Trophoblast cell (in vitro differentiated cells and primary cell): ENCODE results near the gene STEAP1. TPM values are rescaled to one million over a fixed set of nuclear protein-coding genes. Genes with fewer than 3 reads are reported as not detected.
"Not testable (repeated sequence)": the region's sequence is repeated elsewhere in the genome, so short reads cannot be mapped to it uniquely, and the experiment has no call there.

Source experiments
- DNase-seq, 2 donors: peaks; one replicate each; pipeline ENCODE4 v3.0.0-alpha.2; 2016
- H2AFZ ChIP-seq: 2 replicates; pipeline ENCODE4 v1.6.1; 2013; ENCODE audit warnings: low read length, moderate library complexity, mild to moderate bottlenecking; ENCODE audit not compliant: insufficient read depth, poor library complexity
- H2AK5ac ChIP-seq: 2 replicates; pipeline ENCODE4 v1.6.1; 2013; ENCODE audit warnings: mild to moderate bottlenecking, low read length
- H2BK120ac ChIP-seq: 2 replicates; pipeline ENCODE4 v1.6.1; 2013; ENCODE audit warnings: low read length, mild to moderate bottlenecking, moderate library complexity; ENCODE audit not compliant: insufficient read depth, poor library complexity
- H2BK12ac ChIP-seq: 2 replicates; pipeline ENCODE4 v1.6.1; 2013; ENCODE audit warnings: mild to moderate bottlenecking, low read length, moderate library complexity
- H2BK5ac ChIP-seq: 2 replicates; pipeline ENCODE4 v1.6.1; 2013; ENCODE audit warnings: low read length, low read depth, moderate library complexity, mild to moderate bottlenecking; ENCODE audit not compliant: poor library complexity
- H3K14ac ChIP-seq: 2 replicates; pipeline ENCODE4 v1.6.1; 2013; ENCODE audit warnings: mild to moderate bottlenecking, low read length
- H3K18ac ChIP-seq: 2 replicates; pipeline ENCODE4 v1.6.1; 2013; ENCODE audit warnings: mild to moderate bottlenecking, low read length
- H3K23ac ChIP-seq: 2 replicates; pipeline ENCODE4 v1.6.1; 2013; ENCODE audit warnings: low read length
- H3K27ac ChIP-seq: 2 replicates; pipeline ENCODE4 v1.5.1; 2013; ENCODE audit warnings: low read depth, mild to moderate bottlenecking, inconsistent platforms, low read length, moderate library complexity
- H3K27me3 ChIP-seq: 2 replicates; pipeline ENCODE4 v1.6.1; 2013; ENCODE audit warnings: inconsistent platforms, mild to moderate bottlenecking, low read length, moderate library complexity; ENCODE audit not compliant: insufficient read depth
- H3K36me3 ChIP-seq, 2 experiments: 1 replicate in 1 of 2; 2 replicates in 1 of 2; pipeline ENCODE4 v1.6.1; 2013; ENCODE audit warnings: low read length in 2 of 2, mild to moderate bottlenecking in 2 of 2, moderate library complexity in 1 of 2; ENCODE audit not compliant: insufficient read depth in 2 of 2, control insufficient read depth in 1 of 2
- H3K4ac ChIP-seq: 2 replicates; pipeline ENCODE4 v1.6.1; 2013; ENCODE audit warnings: low read depth, mild to moderate bottlenecking, low read length, moderate library complexity
- H3K4me1 ChIP-seq, 2 experiments: 1 replicate in 1 of 2; 2 replicates in 1 of 2; pipeline ENCODE4 v1.6.1; 2013; ENCODE audit warnings: low read length in 2 of 2, mild to moderate bottlenecking in 2 of 2, moderate library complexity in 1 of 2; ENCODE audit not compliant: insufficient read depth in 2 of 2, control insufficient read depth in 1 of 2
- H3K4me2 ChIP-seq: 2 replicates; pipeline ENCODE4 v1.6.1; 2013; ENCODE audit warnings: inconsistent platforms, mild to moderate bottlenecking, low read length, moderate library complexity
- H3K4me3 ChIP-seq: 2 replicates; pipeline ENCODE4 v1.5.1; 2013; ENCODE audit warnings: mild to moderate bottlenecking, low read depth, low read length, inconsistent platforms
- H3K79me1 ChIP-seq: one replicate; pipeline ENCODE4 v1.6.1; 2013; ENCODE audit warnings: low read length
- H3K79me2 ChIP-seq: 2 replicates; pipeline ENCODE4 v1.6.1; 2013; ENCODE audit warnings: low read length, mild to moderate bottlenecking; ENCODE audit not compliant: control insufficient read depth, insufficient read depth, poor library complexity
- H3K9ac ChIP-seq: 2 replicates; pipeline ENCODE4 v1.6.1; 2013; ENCODE audit warnings: mild to moderate bottlenecking, low read length
- H3K9me3 ChIP-seq: 2 replicates; pipeline ENCODE4 v1.6.1; 2013; ENCODE audit warnings: low read depth, mild to moderate bottlenecking, control low read depth, inconsistent platforms, low read length; ENCODE audit not compliant: insufficient read depth
- H4K12ac ChIP-seq: 2 replicates; pipeline ENCODE4 v1.6.1; 2013; ENCODE audit warnings: low read depth, mild to moderate bottlenecking, low read length, moderate library complexity
- H4K8ac ChIP-seq: 2 replicates; pipeline ENCODE4 v1.6.1; 2013; ENCODE audit warnings: low read depth, mild to moderate bottlenecking, low read length, moderate library complexity
- H4K91ac ChIP-seq: one replicate; pipeline ENCODE4 v1.6.1; 2013; ENCODE audit warnings: low read depth, mild to moderate bottlenecking, low read length, moderate library complexity
- WGBS: extraction: QIAGEN DNeasy Blood & Tissue Kit; methylation state at CpG from one replicate; pipeline ENCODE4 v1.1.7; 2013; ENCODE audit warnings: missing lambda C conversion rate; ENCODE audit not compliant: insufficient read length, insufficient coverage; ENCODE audit errors: extremely low coverage; 5-methylcytosine and 5-hydroxymethylcytosine counted together
- polyA plus RNA-seq: library from polyadenylated mRNA; stranded (reverse); fragments of 200-250 nt; gene quantifications from 2 replicates; pipeline ENCODE4 v1.2.3, GENCODE V29; 2013

The STEAP1 gene
- 0.42 and 0.47 TPM in 2 replicates for polyA plus RNA-seq

- H3K79me1 ChIP-seq, H3K9me3 ChIP-seq, H4K12ac ChIP-seq, H2AK5ac ChIP-seq, H3K18ac ChIP-seq, H3K36me3 ChIP-seq, H3K4me1 ChIP-seq, H3K14ac ChIP-seq, H3K27me3 ChIP-seq, H2BK5ac ChIP-seq, H3K27ac ChIP-seq, H4K91ac ChIP-seq, H3K23ac ChIP-seq, H3K9ac ChIP-seq, H3K79me2 ChIP-seq, H2BK120ac ChIP-seq, H2BK12ac ChIP-seq, H3K4ac ChIP-seq: not testable (repeated sequence)
- WGBS: no CpG with 5 or more reads among the region's 58 CpGs
- Histone ChIP-seq H3K4me3 (peak within 1 kb of the TSS; percentile 74), H4K8ac (peak within 1 kb of the TSS; percentile 39), H3K4me2 (peak within 1 kb of the TSS; percentile 94), H2AFZ (peak within 1 kb of the TSS; percentile 79)
- DNase-seq: peak; percentile 89 to 97
These were observed at the start of gene STEAP1 for GRCh38 chr7:90153943-90154771. TSS of gene STEAP1 (plus strand) at chr7:90154469. CDS start at chr7:90159789, 5,320 bp downstream.

GRCh38 chr7:90114972-90115371 is 39.3 kb upstream of the STEAP1 start:
- H3K4me3 ChIP-seq, H3K36me3 ChIP-seq, H3K9ac ChIP-seq, H3K23ac ChIP-seq, H4K91ac ChIP-seq, H2BK12ac ChIP-seq, H2BK120ac ChIP-seq, H2AFZ ChIP-seq, H3K79me2 ChIP-seq, H3K79me1 ChIP-seq, H3K18ac ChIP-seq, H3K9me3 ChIP-seq, H3K4me1 ChIP-seq, H3K14ac ChIP-seq, H2BK5ac ChIP-seq, H4K8ac ChIP-seq, H3K27ac ChIP-seq, DNase-seq, H3K4me2 ChIP-seq, H3K4ac ChIP-seq, H4K12ac ChIP-seq, H2AK5ac ChIP-seq: not testable (repeated sequence)
- H3K27me3 ChIP-seq: peaks cover 12% of the 10 kb centered on the region
- WGBS: no CpG with 5 or more reads among the region's 1 CpG

- H3K79me1 ChIP-seq, H2BK12ac ChIP-seq, H3K23ac ChIP-seq, H2BK5ac ChIP-seq, H2BK120ac ChIP-seq, H3K4me1 ChIP-seq, H3K9me3 ChIP-seq, H3K4me3 ChIP-seq, H2AK5ac ChIP-seq, H3K4ac ChIP-seq, H4K8ac ChIP-seq, H3K36me3 ChIP-seq, H3K18ac ChIP-seq, DNase-seq, H4K91ac ChIP-seq, H3K9ac ChIP-seq, H3K14ac ChIP-seq, H3K79me2 ChIP-seq, H3K27ac ChIP-seq, H4K12ac ChIP-seq, H2AFZ ChIP-seq: not testable (repeated sequence)
- Histone ChIP-seq H3K4me2 (peak overlapping the region; percentile 65), H3K27me3 (peaks cover 12% of the 10 kb centered on the region)
- no CpG with 5 or more reads among the region's 48 CpGs for WGBS
These were observed 35.6 kb upstream of the STEAP1 start for GRCh38 chr7:90118551-90119177.

- Histone ChIP-seq H4K12ac (no peak overlapping the region), H3K79me2 (no peaks in the 10 kb centered on the region), H2BK12ac (no peak overlapping the region), H3K4ac (no peak overlapping the region), H3K79me1 (no peaks in the 10 kb centered on the region), H3K4me1 (peaks cover 0 to 6% of the 10 kb centered on the region in 2 experiments), H2AK5ac (no peak overlapping the region), H3K27ac (no peak overlapping the region), H3K18ac (no peak overlapping the region), H3K27me3 (peaks cover 12% of the 10 kb centered on the region), H2AFZ (peak overlapping the region; percentile 45), H2BK5ac (no peak overlapping the region), H3K36me3 (no peaks in the 10 kb centered on the region), H3K14ac (no peak overlapping the region), H3K4me2 (peak overlapping the region; percentile 65), H2BK120ac (no peak overlapping the region), H3K23ac (no peak overlapping the region), H3K9me3 (no peaks in the 10 kb centered on the region), H3K4me3 (peak overlapping the region; percentile 51), H3K9ac (no peak overlapping the region), H4K8ac (no peak overlapping the region), H4K91ac (no peak overlapping the region)
- WGBS: no CpG with 5 or more reads among the region's 58 CpGs
- no peak for DNase-seq
These were observed 34.9 kb upstream of the STEAP1 start for GRCh38 chr7:90119178-90119971.
